Stimulated activated CD4-positive, alpha-beta T cell treated with anti-CD3 and anti-CD28 coated beads, Interleukin-12 subunit alpha, Interleukin-12 subunit beta, amount 100 ng/mL, for 48 hours (primary cell): ENCODE results near the gene DDI2.
"Not testable (repeated sequence)": the region's sequence is repeated elsewhere in the genome, so short reads cannot be mapped to it uniquely, and the experiment has no call there.

Experiments
- DNase-seq, 3 donors: peaks; one replicate each; pipeline ENCODE4 v3.0.0-alpha.2; 2020; ENCODE audit warnings: low read depth in 2 of 3, low spot score in 1 of 3

Gene DDI2

GRCh38 chr1:15676688-15677661 lies 59.7 kb downstream of the DDI2 start:
- DNase-seq: no peak

DNA sequence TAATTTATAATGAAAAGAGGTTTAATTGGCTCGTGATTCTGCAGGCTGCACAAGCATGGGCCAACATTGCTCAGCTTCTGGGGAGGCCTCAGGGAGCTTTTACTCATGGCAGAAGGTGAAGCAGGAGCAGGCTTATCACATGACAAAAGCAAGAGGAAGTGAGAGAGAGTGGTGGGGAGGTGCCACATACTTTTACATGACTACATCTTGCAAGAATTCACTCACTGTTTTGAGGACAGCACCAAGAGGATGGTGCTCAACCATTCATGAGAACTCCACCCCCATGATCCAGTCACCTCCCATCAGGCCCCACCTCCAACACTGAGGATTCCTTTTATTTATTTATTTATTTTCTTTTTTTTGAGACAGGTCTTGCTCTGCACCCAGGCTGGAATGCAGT lies 61.3 kb downstream of the DDI2 start:
- DNase-seq: no peak

DNA sequence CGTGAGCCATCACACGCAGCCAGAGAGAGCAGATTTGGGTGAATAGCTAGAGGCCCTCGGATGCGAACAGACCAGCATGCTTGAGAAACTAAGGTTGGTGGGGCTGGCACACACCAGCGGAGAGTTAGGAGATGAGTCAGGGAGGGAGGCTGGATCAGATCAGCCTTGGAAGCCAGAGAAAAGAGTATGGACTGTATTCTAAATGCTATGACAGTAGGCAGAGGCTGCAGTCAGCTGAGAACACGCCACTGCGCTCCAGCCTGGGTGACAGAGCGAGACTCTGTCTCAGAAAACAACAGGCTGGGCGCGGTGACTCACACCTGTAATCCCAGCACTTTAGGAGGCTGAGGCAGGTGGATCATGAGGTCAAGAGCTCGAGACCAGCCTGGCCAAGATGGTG lies 62.9 kb downstream of the DDI2 start:
- no peak for DNase-seq

- no peak for DNase-seq
Measured at GRCh38 chr1:15680561-15681348, 63.5 kb downstream of the DDI2 start.

DNA sequence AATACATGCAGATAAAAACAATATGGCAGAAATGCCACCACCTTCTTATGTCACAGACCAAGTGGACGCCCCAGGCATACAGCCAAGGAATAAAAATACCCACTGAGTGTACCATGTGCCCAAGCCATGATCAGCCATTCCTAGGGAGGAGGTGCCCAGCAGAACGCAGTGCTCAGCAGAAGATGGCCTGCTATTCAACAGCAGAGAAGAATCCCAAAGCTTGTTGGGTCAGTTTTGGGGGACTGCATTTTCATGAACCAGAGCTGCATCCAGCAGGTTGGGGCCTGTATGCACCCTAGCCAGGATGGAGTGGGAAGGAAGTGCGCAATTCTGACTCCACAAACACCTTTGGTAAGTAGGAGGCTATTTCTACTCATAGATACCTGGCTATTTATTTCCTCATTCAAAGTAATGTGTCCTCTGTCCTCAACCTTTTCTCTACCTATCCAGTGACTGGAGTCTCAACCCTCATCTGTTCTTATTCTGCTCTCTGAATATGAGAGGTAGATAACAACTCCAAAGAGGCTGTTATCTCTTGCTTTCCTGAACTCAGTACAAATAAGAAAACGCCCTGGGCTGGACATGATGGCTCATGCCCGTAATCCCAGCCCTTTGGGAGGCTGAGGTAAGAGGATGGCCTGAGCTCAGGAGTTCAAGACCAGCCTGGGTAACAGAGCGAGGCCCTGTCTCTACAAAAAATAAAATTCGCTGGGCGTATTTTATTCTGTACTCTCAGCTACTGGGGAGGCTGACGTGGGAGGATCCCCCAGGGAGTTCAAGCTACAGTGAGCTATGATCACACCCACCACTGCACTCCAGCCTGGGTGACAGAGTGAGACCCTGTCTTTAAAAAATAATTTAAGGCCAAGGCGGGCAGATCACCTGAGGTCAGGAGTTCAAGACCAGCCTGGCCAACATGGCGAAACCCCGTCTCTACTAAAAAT lies 64.4 kb downstream of the DDI2 start:
- no peak for DNase-seq

DNA sequence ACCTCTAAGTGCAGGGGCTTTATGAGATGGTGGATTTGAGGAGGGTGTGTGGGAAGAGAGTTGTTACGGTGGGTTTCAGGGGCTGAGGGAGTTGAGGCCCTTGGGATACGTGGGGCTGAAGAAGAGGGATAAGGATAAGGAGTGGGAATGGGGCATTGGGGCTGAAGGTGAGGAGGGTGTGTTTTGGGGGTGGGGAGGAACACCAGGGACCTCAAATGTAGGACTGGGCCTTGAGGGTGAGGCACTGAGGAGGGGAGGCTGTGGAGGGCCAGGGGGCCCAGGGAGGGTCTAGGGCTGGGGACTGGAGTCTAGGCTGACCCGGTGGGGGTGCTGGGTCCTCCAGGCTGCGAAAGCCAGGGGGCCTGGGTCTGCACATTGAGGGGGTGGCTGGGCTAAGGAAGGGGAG lies 65.7 kb downstream of the DDI2 start:
- no peak for DNase-seq

GRCh38 chr1:15683345-15684039 lies 66.2 kb downstream of the DDI2 start:
- no peak for DNase-seq

DNA sequence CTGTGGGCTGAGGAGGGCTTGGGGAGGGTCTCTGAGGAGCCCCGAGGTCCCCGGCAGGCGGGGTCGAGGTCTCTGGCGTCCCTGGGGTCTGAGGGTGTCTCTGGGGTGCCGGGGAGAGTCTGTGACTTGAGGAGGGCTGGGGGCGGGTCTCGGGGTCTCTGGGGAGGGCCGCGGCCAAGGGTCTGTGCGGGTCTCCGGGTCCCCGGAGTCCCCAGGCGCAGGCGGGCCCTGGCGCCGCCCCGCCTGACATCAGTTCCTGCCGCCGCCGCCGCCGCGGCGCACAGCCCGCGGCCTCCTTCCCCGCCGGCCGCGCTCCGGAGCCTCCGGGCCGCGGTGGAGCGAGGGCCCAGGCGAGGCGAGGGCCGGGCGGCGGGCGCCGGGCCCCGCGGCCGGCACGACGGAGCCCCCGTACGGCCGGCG lies 66.8 kb downstream of the DDI2 start, which contains the start of gene PLEKHM2:
TSS of gene PLEKHM2 (plus strand) at position 279 of the 420 bp plus-strand sequence. CDS start 239 bp downstream, outside the sequence.
- DNase-seq: peak in 2 of 3 donors; percentile 19 to 35

- DNase-seq: peak in 1 of 3 donors; percentile 19
Measured at GRCh38 chr1:15684468-15685291, 67.4 kb downstream of the DDI2 start.

DNA sequence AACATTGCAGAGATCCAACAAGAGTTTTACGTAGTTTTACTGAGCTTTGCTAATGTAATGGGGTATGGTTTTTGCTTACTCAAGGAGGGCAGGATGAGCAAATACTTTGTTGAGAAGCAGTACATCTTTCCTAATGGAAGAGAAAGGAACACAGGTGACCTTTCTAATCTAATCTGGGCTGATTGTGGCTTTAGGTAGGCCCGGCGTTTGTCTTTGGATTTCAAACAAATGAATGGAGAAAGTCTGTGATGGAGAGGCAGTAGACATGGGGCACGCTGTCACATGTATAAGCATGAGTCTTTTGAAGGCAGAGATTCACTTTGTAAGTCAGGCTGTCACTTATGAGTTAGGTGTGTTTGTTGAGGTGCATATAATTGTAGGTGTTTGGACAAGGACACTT lies 68.6 kb downstream of the DDI2 start:
- DNase-seq: no peak

DNA sequence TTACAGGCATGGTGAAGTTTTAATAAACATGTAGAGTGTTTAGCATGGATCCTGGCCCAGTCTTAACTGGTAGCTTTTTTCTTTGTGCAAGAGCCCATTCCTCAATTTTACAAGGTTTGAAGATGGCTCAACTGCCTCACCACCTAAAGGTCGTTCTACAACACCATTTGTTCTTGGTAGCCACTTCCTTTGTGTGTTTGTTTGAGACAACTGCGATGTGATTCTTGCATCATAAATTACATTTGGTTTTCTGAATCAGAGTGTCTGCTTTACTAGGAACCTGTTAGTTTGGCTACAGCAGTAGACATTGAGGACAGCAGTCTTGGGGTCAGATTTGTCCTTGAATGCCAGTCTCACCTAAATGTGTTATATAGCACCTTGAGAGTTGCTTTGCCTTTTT lies 70.2 kb downstream of the DDI2 start:
- DNase-seq: no peak

DNA sequence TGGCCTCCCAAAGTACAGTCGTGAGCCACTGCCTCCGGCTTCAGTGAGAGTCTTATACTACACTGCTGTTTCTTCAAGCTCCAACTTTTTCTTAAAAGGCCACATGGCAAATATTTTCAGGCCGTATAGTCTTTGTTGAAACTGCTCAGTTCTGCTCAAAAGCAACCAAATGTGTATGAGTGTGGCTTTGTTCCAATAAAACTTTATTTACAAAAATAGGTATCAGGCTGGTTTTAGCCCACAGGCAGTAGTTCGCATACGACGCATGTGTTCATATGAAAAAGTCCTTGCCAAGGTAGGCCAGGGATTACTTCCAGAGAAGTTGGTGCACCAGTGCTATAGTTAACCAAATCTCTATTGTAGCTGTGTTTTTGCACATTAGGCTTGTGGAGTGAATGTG lies 73.1 kb downstream of the DDI2 start:
- DNase-seq: no peak

GRCh38 chr1:15691434-15692032 lies 74.3 kb downstream of the DDI2 start:
- no peak for DNase-seq

DNA sequence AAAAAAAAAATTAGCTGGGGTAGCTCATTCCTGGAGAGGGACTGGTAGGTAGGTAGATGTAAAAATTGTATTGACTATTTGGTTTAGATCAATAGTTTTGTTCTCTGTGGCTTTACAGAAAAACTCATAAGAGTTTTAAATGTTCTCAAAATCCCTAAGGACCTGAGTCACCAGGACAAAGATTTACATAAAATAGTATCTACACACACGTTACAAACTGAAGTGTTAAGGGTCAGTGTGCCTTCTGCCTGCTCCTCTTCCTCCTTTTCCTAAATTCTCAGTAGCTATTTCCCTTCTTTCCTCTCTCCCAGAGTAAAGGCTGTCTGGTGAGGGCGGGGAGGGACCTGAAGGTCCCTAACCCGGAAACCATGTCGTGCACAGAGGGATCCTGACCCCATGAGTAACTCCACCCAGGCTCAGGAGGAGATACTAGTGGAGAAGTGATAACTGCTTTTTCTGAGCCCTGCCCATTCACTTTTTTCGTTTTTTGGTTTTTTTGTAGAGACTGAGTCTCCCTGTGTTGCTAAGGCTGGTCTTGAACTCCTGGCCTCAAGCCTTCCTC lies 74.9 kb downstream of the DDI2 start:
- DNase-seq: no peak

DNA sequence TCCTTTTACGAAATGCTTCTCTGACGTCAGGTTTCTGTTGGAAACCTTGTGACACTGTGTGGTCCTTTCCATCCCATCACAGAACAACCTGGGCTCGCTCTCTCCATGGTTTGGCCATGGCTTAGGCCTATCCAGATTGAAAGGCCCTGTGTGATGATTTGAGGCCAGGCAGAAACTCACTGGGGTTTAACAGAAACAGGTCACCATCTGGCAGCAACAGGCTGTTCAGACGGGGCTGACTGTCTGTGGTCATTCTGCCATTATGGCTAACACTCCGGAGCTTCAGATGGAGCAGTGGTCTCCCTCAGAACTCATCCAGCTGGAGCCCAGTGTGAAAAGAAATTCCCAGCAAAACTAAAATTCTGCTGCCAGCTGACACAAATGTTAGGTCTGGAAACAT lies 76.1 kb downstream of the DDI2 start:
- DNase-seq: no peak

DNA sequence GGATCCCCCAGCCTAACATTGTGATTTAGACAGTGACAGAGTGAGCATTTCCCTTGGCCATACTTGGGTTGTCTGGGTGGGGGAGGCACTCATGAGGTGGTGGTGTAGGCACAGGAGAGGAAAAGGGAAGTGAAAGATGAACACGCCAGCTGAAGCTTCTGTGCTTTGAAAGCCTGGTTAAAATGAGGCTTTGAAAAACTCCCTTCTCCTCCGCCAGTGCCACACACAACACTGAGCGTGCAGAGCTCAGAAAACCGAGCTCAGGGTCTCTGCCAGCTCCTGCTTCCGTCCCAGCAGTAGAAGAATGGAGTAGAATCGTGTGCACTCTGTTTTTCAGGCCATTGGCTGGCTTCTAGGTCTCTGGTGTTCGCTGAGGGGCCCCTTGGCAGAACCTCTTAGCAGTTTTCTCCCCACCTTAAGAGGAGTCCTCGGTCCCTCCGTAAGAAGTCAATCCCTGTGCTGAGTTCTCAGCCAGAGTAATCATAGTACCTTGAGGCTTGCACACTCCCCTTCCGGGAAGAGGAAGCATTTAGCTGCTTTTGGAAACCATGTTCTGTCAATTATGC lies 79.8 kb downstream of the DDI2 start:
- DNase-seq: peak; percentile 10 to 12 (median 12)

DNA sequence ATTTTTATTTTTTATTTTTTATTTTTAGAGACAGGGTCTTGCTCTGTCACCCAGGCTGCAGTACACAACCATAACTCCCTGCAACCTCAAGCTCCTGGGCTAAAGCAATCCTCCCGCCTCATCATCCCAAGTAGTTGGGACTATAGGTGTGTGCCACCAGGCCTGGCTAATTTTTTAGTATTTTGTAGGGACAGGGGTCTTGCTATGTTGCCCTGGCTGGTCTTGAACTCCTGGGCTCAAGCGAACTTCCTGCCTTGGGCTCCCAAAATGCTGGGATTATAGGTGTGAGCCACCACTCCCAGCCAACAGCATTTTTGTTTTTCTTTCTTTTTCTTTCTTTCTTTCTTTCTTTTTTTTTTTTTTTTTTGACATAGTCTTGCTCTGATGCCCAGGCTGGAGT lies 80.9 kb downstream of the DDI2 start:
- no peak for DNase-seq

GRCh38 chr1:15699321-15699720 lies 82.1 kb downstream of the DDI2 start:
- DNase-seq: not testable (repeated sequence)
